ENCODE data around the gene BCKDK. TPM values are rescaled to one million over a fixed set of nuclear protein-coding genes. Genes with fewer than 3 reads are reported as not detected.
A peak's percentile ranks its signal among the peaks of the same experiment; 100 is the strongest.

The BCKDK gene
- total RNA-seq, 1 experiment from 2014 or later: 58.3 TPM

- peaks cover 29% of the 10 kb centered on the region for H3K36me3 Mint-ChIP-seq
- H3K4me1 Mint-ChIP-seq: no peaks in the 10 kb centered on the region
- H3K4me3 Mint-ChIP-seq: no peak overlapping the region
- no peak for ATAC-seq
- no peak for DNase-seq (ENCODE audit: low spot score)
- H3K9me3 Mint-ChIP-seq: no peaks in the 10 kb centered on the region
- H3K27ac Mint-ChIP-seq: peak overlapping the region; percentile 74
- no peaks in the 10 kb centered on the region for H3K27me3 Mint-ChIP-seq (ENCODE audit: low read depth)
- ChIA-PET CTCF (interaction anchor here (1.0 kb wide), 1 partner anchor 35 kb away, joined by 3 read pairs; the partner anchor contains the start of gene KAT8), POLR2A (no interaction called here)
- TF ChIP-seq ZNF232 (CRISPR knock-in tag; IDR thresholded peaks at IDR 0.05) (no peak), SMAD3 (CRISPR knock-in tag; IDR thresholded peaks at IDR 0.05; ENCODE audit: borderline replicate concordance) (no peak), MLX (CRISPR knock-in tag; IDR thresholded peaks at IDR 0.05) (no peak), NFYB (CRISPR knock-in tag; conservative IDR thresholded peaks at IDR 0.05; ENCODE audit: low read depth) (no peak), ELF4 (CRISPR knock-in tag; IDR thresholded peaks at IDR 0.05; ENCODE audit: low read depth) (no peak), NR1H2 (CRISPR knock-in tag; IDR thresholded peaks at IDR 0.05) (no peak), MXD4 (CRISPR knock-in tag; IDR thresholded peaks at IDR 0.05; ENCODE audit: borderline replicate concordance) (no peak)
Observed at GRCh38 chr16:31082368-31083045, 25.7 kb upstream of the BCKDK start.

GRCh38 chr16:31083081-31083480, 25.1 kb upstream of the BCKDK start:
- no peaks in the 10 kb centered on the region for H3K27me3 Mint-ChIP-seq (ENCODE audit: low read depth)
- no peaks in the 10 kb centered on the region for H3K4me1 Mint-ChIP-seq
- H3K9me3 Mint-ChIP-seq: no peaks in the 10 kb centered on the region
- ATAC-seq: no peak
- CTCF ChIA-PET: interaction anchor here (1.0 kb wide), 1 partner anchor 34 kb away, joined by 3 read pairs; the partner anchor contains the start of gene KAT8
- DNase-seq (ENCODE audit: low spot score): no peak
- POLR2A ChIA-PET: no interaction called here
- no peak overlapping the region for H3K4me3 Mint-ChIP-seq
- no peak overlapping the region for H3K27ac Mint-ChIP-seq
- no peak for TF ChIP-seq HMGXB4 (CRISPR knock-in tag; IDR thresholded peaks at IDR 0.05)
- TF ChIP-seq ZNF425 (CRISPR knock-in tag; conservative IDR thresholded peaks at IDR 0.05): no peak
- TF ChIP-seq ZNF138 (CRISPR knock-in tag; conservative IDR thresholded peaks at IDR 0.05): no peak
- TF ChIP-seq SMAD3 (CRISPR knock-in tag; IDR thresholded peaks at IDR 0.05; ENCODE audit: borderline replicate concordance): no peak
- no peak for TF ChIP-seq SP1 (CRISPR knock-in tag; conservative IDR thresholded peaks at IDR 0.05)
- TF ChIP-seq ZNF512 (CRISPR knock-in tag; IDR thresholded peaks at IDR 0.05; ENCODE audit: borderline replicate concordance): no peak
- TF ChIP-seq NR3C1 (CRISPR knock-in tag; conservative IDR thresholded peaks at IDR 0.05; ENCODE audit: low read depth): no peak
- H3K36me3 Mint-ChIP-seq: peaks cover 23% of the 10 kb centered on the region

- Mint-ChIP-seq H3K27me3 (ENCODE audit: low read depth) (no peaks in the 10 kb centered on the region), H3K36me3 (peaks cover 18% of the 10 kb centered on the region), H3K9me3 (no peaks in the 10 kb centered on the region), H3K4me1 (no peaks in the 10 kb centered on the region), H3K27ac (no peak overlapping the region), H3K4me3 (no peak overlapping the region)
- ChIA-PET CTCF (interaction anchor here (1.0 to 1.3 kb wide), 2 partner anchors 34 to 59 kb away, joined by 3 to 6 read pairs; partner anchors contain the start of gene KAT8), POLR2A (interaction anchor here (1.1 kb wide), 1 partner anchor 9 kb away, joined by 3 read pairs; the partner anchor contains the start of gene ZNF646)
- TF ChIP-seq GABPB1 (CRISPR knock-in tag; IDR thresholded peaks at IDR 0.05) (no peak), IRF2 (CRISPR knock-in tag; IDR thresholded peaks at IDR 0.05; ENCODE audit: borderline replicate concordance, low read depth) (no peak), NR3C1 (CRISPR knock-in tag; conservative IDR thresholded peaks at IDR 0.05; ENCODE audit: low read depth) (no peak)
- ATAC-seq (no peak), DNase-seq (ENCODE audit: low spot score) (no peak)
Observed at GRCh38 chr16:31083556-31083955, 24.6 kb upstream of the BCKDK start.

Data from WTC11 (cell line).